HepG2 (cell line): ENCODE measurements around the gene ANKRD6. TPM values are rescaled to one million over a fixed set of nuclear protein-coding genes. Genes with fewer than 3 reads are reported as not detected.

ENCODE experiments used
- ATAC-seq: fragments of 200-7000 bp; cut with Tn5 transposase; 3 replicates; pipeline ENCODE4 v1.9.1; 2020; ENCODE audit warnings: mild to moderate bottlenecking, moderate library complexity
- BruUV-seq: library from RNA; stranded (reverse); fragments of 400-500 nt; replicated peaks from 2 replicates; lab custom pipeline; 2021; lab: Mats Ljungman, UMichigan
- CTCF ChIA-PET: fragments of 300-600 bp; formaldehyde crosslinking; extraction: SDS; loops from one replicate; lab custom pipeline; 2021; ENCODE audit warnings: low total read pairs, inconsistent platforms, low intra/inter-chr PET ratio; lab: Yijun Ruan, JAX
- POLR2A ChIA-PET: fragments of 350-600 bp; sonication (Branson Sonifier 250); formaldehyde crosslinking; loops from one replicate; lab custom pipeline; 2020; ENCODE audit warnings: antibody characterized with exemption, inconsistent platforms; lab: Yijun Ruan, JAX
- DNase-seq: peaks from one replicate; pipeline ENCODE4 v3.0.0-alpha.2; 2015; ENCODE audit warnings: low spot score
- FAIRE-seq: peaks from 3 replicates; lab custom pipeline; 2011; peaks lifted over from hg19 to GRCh38; lab: Jason Lieb, UNC
- H2AFZ ChIP-seq: one replicate; pipeline ENCODE4 v1.6.1; 2011; ENCODE audit warnings: low read length, inconsistent platforms
- H3K27ac ChIP-seq: fragments of 300-600 bp; 3 replicates; pipeline ENCODE4 v1.8.0; 2011; ENCODE audit warnings: mixed run types, mild to moderate bottlenecking, mixed read lengths, low read length, inconsistent platforms; ENCODE audit not compliant: insufficient read depth; ENCODE audit errors: extremely low read length
- H3K27me3 ChIP-seq, 2 experiments: fragments of 200-600 bp in 1 of 2; 2 replicates in 1 of 2; 3 replicates in 1 of 2; pipeline versions ENCODE4 v1.6.0 to v1.8.0; 2011; ENCODE audit warnings: low read length in 2 of 2, mild to moderate bottlenecking in 2 of 2, moderate library complexity in 2 of 2, inconsistent platforms in 1 of 2; ENCODE audit not compliant: insufficient read depth in 2 of 2, control insufficient read depth in 1 of 2
- H3K36me3 ChIP-seq, 2 experiments: fragments of 200-600 bp in 1 of 2; replicated peaks in 1 of 2; 2 replicates in 1 of 2; 3 replicates in 1 of 2; pipeline versions ENCODE4 v1.5.1 to v1.8.0; 2011; ENCODE audit warnings: low read length in 2 of 2, inconsistent platforms in 1 of 2; ENCODE audit not compliant: insufficient read depth in 2 of 2, control insufficient read depth in 1 of 2
- H3K4me1 ChIP-seq: 2 replicates; pipeline ENCODE4 v1.5.1; 2012; ENCODE audit warnings: low read length, inconsistent platforms; ENCODE audit not compliant: insufficient read depth
- H3K4me2 ChIP-seq: 2 replicates; pipeline ENCODE4 v1.6.0; 2011; ENCODE audit warnings: low read depth, low read length, inconsistent platforms
- H3K4me3 ChIP-seq, 3 experiments: fragments of 200-600 bp in 1 of 3; sonication (generic), shearing (Covaris generic) in 1 of 3; replicated peaks in 1 of 3; 2 replicates each; pipeline ENCODE4 v1.5.1; 2011 to 2016; ENCODE audit warnings: low read length in 3 of 3, inconsistent platforms in 2 of 3, low read depth in 2 of 3, mild to moderate bottlenecking in 2 of 3, control low read depth in 1 of 3, mixed read lengths in 1 of 3; ENCODE audit not compliant: insufficient read depth in 1 of 3
- H3K79me2 ChIP-seq: one replicate; pipeline ENCODE4 v1.6.1; 2011; ENCODE audit warnings: low read length, inconsistent platforms; ENCODE audit not compliant: insufficient read depth
- H3K9ac ChIP-seq: 2 replicates; pipeline ENCODE4 v1.6.0; 2011; ENCODE audit warnings: mild to moderate bottlenecking, low read depth, low read length, inconsistent platforms; ENCODE audit not compliant: insufficient read depth
- H3K9me3 ChIP-seq: 2 replicates; pipeline ENCODE4 v1.5.1; 2012; ENCODE audit warnings: mild to moderate bottlenecking, low read length
- H4K20me1 ChIP-seq: 2 replicates; pipeline ENCODE4 v1.6.0; 2011; ENCODE audit warnings: inconsistent platforms, mild to moderate bottlenecking, low read length, moderate library complexity; ENCODE audit not compliant: insufficient read depth
- ESRRA ChIP-seq: sonication (generic); formaldehyde crosslinking; IDR thresholded peaks from 2 replicates; pipeline ENCODE4 v1.5.1; 2020; ENCODE audit warnings: mild to moderate bottlenecking, low read depth, missing genetic modification reagents
- ETV6 ChIP-seq: sonication (generic); formaldehyde crosslinking; conservative IDR thresholded peaks from 2 replicates; pipeline ENCODE4 v1.4.0; 2020; ENCODE audit warnings: missing genetic modification reagents
- GTF2F1 ChIP-seq: fragments of 150-350 bp; IDR thresholded peaks from 2 replicates; pipeline ENCODE4 v1.6.1; 2014; ENCODE audit warnings: low read length
- JARID2 ChIP-seq: sonication (generic); formaldehyde crosslinking; IDR thresholded peaks from 2 replicates; pipeline ENCODE4 v1.8.1; 2023; ENCODE audit warnings: missing genetic modification reagents, inconsistent platforms; ENCODE audit not compliant: insufficient replicate concordance
- MIER2 ChIP-seq: IDR thresholded peaks from 2 replicates; pipeline ENCODE4 v1.6.1; 2016; ENCODE audit warnings: missing biosample characterization, missing genetic modification reagents
- NCOA2 ChIP-seq: sonication (generic); formaldehyde crosslinking; IDR thresholded peaks from 2 replicates; pipeline ENCODE4 v1.8.0; 2022; ENCODE audit warnings: inconsistent platforms
- PAF1 ChIP-seq: IDR thresholded peaks from 2 replicates; pipeline ENCODE4 v1.6.1; 2016; ENCODE audit warnings: missing genetic modification reagents, missing compliant biosample characterization
- PHF21A ChIP-seq: sonication (generic); formaldehyde crosslinking; IDR thresholded peaks from 2 replicates; pipeline ENCODE4 v1.5.0; 2020; ENCODE audit warnings: mild to moderate bottlenecking, missing genetic modification reagents
- PITX1 ChIP-seq: sonication (generic); formaldehyde crosslinking; IDR thresholded peaks from 2 replicates; pipeline ENCODE4 v1.5.1; 2020; ENCODE audit warnings: mild to moderate bottlenecking, missing genetic modification reagents
- POLR2A ChIP-seq, 2 experiments: IDR thresholded peaks; 2 replicates each; pipeline ENCODE4 v1.6.1; 2011; ENCODE audit warnings: low read depth in 2 of 2, low read length in 2 of 2, mild to moderate bottlenecking in 1 of 2, moderate library complexity in 1 of 2; ENCODE audit not compliant: insufficient read depth in 1 of 2
- SRF ChIP-seq: IDR thresholded peaks from 2 replicates; pipeline ENCODE4 v1.6.1; 2011; ENCODE audit warnings: mild to moderate bottlenecking, low read depth, low read length, moderate library complexity
- ZBTB7B ChIP-seq: sonication (generic); formaldehyde crosslinking; IDR thresholded peaks from 2 replicates; pipeline ENCODE4 v1.4.0; 2020; ENCODE audit warnings: missing genetic modification reagents
- ZFP62 ChIP-seq: sonication (generic); formaldehyde crosslinking; IDR thresholded peaks from 2 replicates; pipeline ENCODE4 v1.4.0; 2020; ENCODE audit warnings: missing genetic modification reagents
- ZNF235 ChIP-seq: sonication (generic); formaldehyde crosslinking; IDR thresholded peaks from 2 replicates; pipeline ENCODE4 v1.8.1; 2023; ENCODE audit warnings: mild to moderate bottlenecking, missing genetic modification reagents, borderline replicate concordance
- ZNF333 ChIP-seq: sonication (generic); formaldehyde crosslinking; IDR thresholded peaks from 2 replicates; pipeline ENCODE4 v1.4.0; 2020; ENCODE audit warnings: mild to moderate bottlenecking, missing genetic modification reagents, borderline replicate concordance
- ZNF501 ChIP-seq: sonication (generic); formaldehyde crosslinking; IDR thresholded peaks from 2 replicates; pipeline ENCODE4 v1.5.1; 2020; ENCODE audit warnings: mild to moderate bottlenecking, moderate library complexity, missing genetic modification reagents
- WGBS: methylation state at CpG from one replicate; pipeline ENCODE4 v1.1.6; 2017; ENCODE audit warnings: low lambda C conversion rate; 5-methylcytosine and 5-hydroxymethylcytosine counted together
- in situ Hi-C: cut with HindIII; loops from 2 replicates; pipeline ENCODE4 v1.10.0; 2017; ENCODE audit warnings: low pct_unique_long_range_greater_than_20kb; ENCODE audit not compliant: extremely low pct_ligation_motif_present
- intact Hi-C: fragments of 100-400 bp; cut with micrococcal nuclease; formaldehyde crosslinking; loops from one replicate; pipeline ENCODE4 v1.10.0; 2022; ENCODE audit not compliant: unreplicated experiment
- polyA plus RNA-seq, 8 experiments: library from polyadenylated mRNA; depleted of rRNA in 3 of 8; stranded (reverse) in 7 of 8; unstranded in 1 of 8; fragments of >200 nt; fragmentation: Illumina TruSeq in 4 of 8; extraction: Trizol in 4 of 8; gene quantifications; 2 replicates each; pipeline versions ENCODE4 v1.2.1 to v1.2.3, GENCODE V29; 2011 to 2016; ENCODE audit warnings: low read depth in 4 of 8, missing spikeins in 1 of 8, mixed read lengths in 1 of 8; ENCODE audit not compliant: insufficient read depth in 1 of 8
- total RNA-seq, 5 experiments: library from RNA; depleted of rRNA; stranded (reverse); fragments of >200 nt; fragmentation: Illumina TruSeq; extraction: Trizol; gene quantifications; 2 replicates each; pipeline ENCODE4 v1.2.3, GENCODE V29; 2016; ENCODE audit warnings: low read depth in 1 of 5
- TF ChIP-seq, protein P1 (sequence below): sonication (generic); formaldehyde crosslinking; IDR thresholded peaks from 2 replicates; pipeline ENCODE4 v1.4.0; 2020; ENCODE audit warnings: missing genetic modification reagents
- TF ChIP-seq, protein P2 (sequence below): sonication (generic); formaldehyde crosslinking; IDR thresholded peaks from 2 replicates; pipeline ENCODE4 v1.4.0; 2020; ENCODE audit warnings: missing genetic modification reagents
- TF ChIP-seq, protein P3 (sequence below): sonication (generic); formaldehyde crosslinking; IDR thresholded peaks from 2 replicates; pipeline ENCODE4 v1.5.0; 2020; ENCODE audit warnings: mild to moderate bottlenecking, low read depth, missing genetic modification reagents, borderline replicate concordance
- TF ChIP-seq, protein P4 (sequence below): IDR thresholded peaks from 2 replicates; pipeline ENCODE4 v1.6.1; 2012; ENCODE audit warnings: low read depth, low read length, improper control_type of control experiment

The ANKRD6 gene
- total and polyA plus RNA-seq, 2 of the 13 experiments (the other 11 are each of a cell fraction or from before 2014, with no cell fraction given): 0.18 to 0.36 TPM

DNA sequence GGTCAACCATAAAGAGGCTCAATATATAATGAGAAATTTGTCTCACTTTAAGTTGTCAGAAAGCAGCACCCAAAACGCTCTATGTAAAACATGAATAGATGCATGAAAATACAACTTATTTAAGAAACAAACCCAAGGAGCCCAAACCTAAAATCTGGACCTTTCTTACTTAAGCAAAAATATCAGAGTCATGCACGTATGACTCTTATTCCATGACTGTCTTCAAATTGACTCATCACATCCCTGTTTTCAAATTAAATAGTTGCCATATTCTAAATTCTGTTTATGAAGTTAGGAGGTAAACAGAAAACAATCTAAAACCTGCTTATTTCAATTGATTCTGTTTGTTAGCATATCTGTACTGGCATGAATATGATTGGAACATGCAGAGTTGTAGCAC is 42.1 kb downstream of the ANKRD6 start:
- ChIA-PET CTCF (no interaction called here), POLR2A (no interaction called here)
- FAIRE-seq (no peak), DNase-seq (no peak), ATAC-seq (no peak)
- Histone ChIP-seq H4K20me1 (no peaks in the 10 kb centered on the region), H3K9ac (no peak overlapping the region), H2AFZ (no peak overlapping the region), H3K4me2 (no peak overlapping the region), H3K9me3 (no peaks in the 10 kb centered on the region), H3K27me3 (no peaks in the 10 kb centered on the region), H3K27ac (no peak overlapping the region), H3K79me2 (no peaks in the 10 kb centered on the region), H3K4me3 (no peak overlapping the region), H3K36me3 (no peaks in the 10 kb centered on the region), H3K4me1 (no peaks in the 10 kb centered on the region)
- 72% methylated on average over 2 of the region's 2 CpGs for WGBS
- in situ Hi-C loops: no loop called here
- intact Hi-C loops: no loop called here
- TF ChIP-seq MIER2 (CRISPR knock-in tag) (no peak), PITX1 (CRISPR knock-in tag) (no peak), ESRRA (CRISPR knock-in tag) (no peak), NCOA2 (no peak), POLR2A (IDR thresholded peaks at IDR 0.05; ENCODE audit: insufficient read depth in 1 of 2, low read depth in 2 of 2, low read length in 2 of 2) (no peak), ZNF501 (CRISPR knock-in tag) (no peak), JARID2 (no peak), PHF21A (CRISPR knock-in tag) (no peak), ZBTB7B (CRISPR knock-in tag) (no peak), ETV6 (CRISPR knock-in tag) (no peak), SRF (no peak), ZNF333 (CRISPR knock-in tag) (no peak), GTF2F1 (no peak), ZNF235 (CRISPR knock-in tag) (no peak), ZFP62 (CRISPR knock-in tag) (no peak), PAF1 (CRISPR knock-in tag) (no peak)
- TF ChIP-seq, protein P1, sequence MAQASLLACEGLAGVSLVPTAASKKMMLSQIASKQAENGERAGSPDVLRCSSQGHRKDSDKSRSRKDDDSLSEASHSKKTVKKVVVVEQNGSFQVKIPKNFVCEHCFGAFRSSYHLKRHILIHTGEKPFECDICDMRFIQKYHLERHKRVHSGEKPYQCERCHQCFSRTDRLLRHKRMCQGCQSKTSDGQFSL: no peak
- TF ChIP-seq, protein P2, sequence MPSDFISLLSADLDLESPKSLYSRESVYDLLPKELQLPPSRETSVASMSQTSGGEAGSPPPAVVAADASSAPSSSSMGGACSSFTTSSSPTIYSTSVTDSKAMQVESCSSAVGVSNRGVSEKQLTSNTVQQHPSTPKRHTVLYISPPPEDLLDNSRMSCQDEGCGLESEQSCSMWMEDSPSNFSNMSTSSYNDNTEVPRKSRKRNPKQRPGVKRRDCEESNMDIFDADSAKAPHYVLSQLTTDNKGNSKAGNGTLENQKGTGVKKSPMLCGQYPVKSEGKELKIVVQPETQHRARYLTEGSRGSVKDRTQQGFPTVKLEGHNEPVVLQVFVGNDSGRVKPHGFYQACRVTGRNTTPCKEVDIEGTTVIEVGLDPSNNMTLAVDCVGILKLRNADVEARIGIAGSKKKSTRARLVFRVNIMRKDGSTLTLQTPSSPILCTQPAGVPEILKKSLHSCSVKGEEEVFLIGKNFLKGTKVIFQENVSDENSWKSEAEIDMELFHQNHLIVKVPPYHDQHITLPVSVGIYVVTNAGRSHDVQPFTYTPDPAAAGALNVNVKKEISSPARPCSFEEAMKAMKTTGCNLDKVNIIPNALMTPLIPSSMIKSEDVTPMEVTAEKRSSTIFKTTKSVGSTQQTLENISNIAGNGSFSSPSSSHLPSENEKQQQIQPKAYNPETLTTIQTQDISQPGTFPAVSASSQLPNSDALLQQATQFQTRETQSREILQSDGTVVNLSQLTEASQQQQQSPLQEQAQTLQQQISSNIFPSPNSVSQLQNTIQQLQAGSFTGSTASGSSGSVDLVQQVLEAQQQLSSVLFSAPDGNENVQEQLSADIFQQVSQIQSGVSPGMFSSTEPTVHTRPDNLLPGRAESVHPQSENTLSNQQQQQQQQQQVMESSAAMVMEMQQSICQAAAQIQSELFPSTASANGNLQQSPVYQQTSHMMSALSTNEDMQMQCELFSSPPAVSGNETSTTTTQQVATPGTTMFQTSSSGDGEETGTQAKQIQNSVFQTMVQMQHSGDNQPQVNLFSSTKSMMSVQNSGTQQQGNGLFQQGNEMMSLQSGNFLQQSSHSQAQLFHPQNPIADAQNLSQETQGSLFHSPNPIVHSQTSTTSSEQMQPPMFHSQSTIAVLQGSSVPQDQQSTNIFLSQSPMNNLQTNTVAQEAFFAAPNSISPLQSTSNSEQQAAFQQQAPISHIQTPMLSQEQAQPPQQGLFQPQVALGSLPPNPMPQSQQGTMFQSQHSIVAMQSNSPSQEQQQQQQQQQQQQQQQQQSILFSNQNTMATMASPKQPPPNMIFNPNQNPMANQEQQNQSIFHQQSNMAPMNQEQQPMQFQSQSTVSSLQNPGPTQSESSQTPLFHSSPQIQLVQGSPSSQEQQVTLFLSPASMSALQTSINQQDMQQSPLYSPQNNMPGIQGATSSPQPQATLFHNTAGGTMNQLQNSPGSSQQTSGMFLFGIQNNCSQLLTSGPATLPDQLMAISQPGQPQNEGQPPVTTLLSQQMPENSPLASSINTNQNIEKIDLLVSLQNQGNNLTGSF (CRISPR knock-in tag): no peak
- TF ChIP-seq, protein P3, sequence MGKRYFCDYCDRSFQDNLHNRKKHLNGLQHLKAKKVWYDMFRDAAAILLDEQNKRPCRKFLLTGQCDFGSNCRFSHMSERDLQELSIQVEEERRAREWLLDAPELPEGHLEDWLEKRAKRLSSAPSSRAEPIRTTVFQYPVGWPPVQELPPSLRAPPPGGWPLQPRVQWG (CRISPR knock-in tag): no peak
- TF ChIP-seq, protein P4, sequence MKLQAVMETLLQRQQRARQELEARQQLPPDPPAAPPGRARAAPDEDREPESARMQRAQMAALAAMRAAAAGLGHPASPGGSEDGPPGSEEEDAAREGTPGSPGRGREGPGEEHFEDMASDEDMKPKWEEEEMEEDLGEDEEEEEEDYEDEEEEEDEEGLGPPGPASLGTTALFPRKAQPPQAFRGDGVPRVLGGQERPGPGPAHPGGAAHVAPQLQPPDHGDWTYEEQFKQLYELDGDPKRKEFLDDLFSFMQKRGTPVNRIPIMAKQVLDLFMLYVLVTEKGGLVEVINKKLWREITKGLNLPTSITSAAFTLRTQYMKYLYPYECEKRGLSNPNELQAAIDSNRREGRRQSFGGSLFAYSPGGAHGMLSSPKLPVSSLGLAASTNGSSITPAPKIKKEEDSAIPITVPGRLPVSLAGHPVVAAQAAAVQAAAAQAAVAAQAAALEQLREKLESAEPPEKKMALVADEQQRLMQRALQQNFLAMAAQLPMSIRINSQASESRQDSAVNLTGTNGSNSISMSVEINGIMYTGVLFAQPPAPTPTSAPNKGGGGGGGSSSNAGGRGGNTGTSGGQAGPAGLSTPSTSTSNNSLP: no peak
- BruUV-seq: no TSS peak
